MM.1S (cell line): ENCODE data around the gene ELMO1.

ENCODE experiments used
- EZH2 ChIP-seq: fragments of 300-600 bp; sonication (generic); optimal IDR thresholded peaks from 2 replicates; pipeline ENCODE3; 2017; ENCODE audit warnings: low read depth, mild to moderate bottlenecking, antibody characterized with exemption, low read length, mixed read lengths
- TF ChIP-seq, protein P1 (sequence below): fragments of 300-600 bp; sonication (generic); IDR thresholded peaks from 2 replicates; pipeline ENCODE4 v1.5.1; 2016; ENCODE audit warnings: antibody characterized with exemption, low read length, mixed read lengths

GRCh38 chr7:37367010-37367409, 81.7 kb downstream of the ELMO1 start:
- TF ChIP-seq, protein P1, sequence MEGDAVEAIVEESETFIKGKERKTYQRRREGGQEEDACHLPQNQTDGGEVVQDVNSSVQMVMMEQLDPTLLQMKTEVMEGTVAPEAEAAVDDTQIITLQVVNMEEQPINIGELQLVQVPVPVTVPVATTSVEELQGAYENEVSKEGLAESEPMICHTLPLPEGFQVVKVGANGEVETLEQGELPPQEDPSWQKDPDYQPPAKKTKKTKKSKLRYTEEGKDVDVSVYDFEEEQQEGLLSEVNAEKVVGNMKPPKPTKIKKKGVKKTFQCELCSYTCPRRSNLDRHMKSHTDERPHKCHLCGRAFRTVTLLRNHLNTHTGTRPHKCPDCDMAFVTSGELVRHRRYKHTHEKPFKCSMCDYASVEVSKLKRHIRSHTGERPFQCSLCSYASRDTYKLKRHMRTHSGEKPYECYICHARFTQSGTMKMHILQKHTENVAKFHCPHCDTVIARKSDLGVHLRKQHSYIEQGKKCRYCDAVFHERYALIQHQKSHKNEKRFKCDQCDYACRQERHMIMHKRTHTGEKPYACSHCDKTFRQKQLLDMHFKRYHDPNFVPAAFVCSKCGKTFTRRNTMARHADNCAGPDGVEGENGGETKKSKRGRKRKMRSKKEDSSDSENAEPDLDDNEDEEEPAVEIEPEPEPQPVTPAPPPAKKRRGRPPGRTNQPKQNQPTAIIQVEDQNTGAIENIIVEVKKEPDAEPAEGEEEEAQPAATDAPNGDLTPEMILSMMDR, result no peak
- no peak for TF ChIP-seq EZH2
